ENCODE measurements around the gene FTO. TPM values are rescaled to one million over a fixed set of nuclear protein-coding genes. Genes with fewer than 3 reads are reported as not detected.

FTO gene
- polyA plus RNA-seq, 1 experiment = 135 TPM

- H3K9me3 ChIP-seq (ENCODE audit: control insufficient read depth, insufficient read depth, low read length) = no peaks in the 10 kb centered on the region
- ChIA-PET CTCF (no interaction called here), POLR2A (no interaction called here)
- no peak overlapping the region for H3K27ac ChIP-seq (ENCODE audit: low read depth, low read length)
- TF ChIP-seq CTCF (IDR thresholded peaks at IDR 0.05; ENCODE audit: low read depth, low read length) = no peak
- H3K27me3 ChIP-seq (ENCODE audit: control insufficient read depth, insufficient read depth, low read length) = no peaks in the 10 kb centered on the region
- no peak for DNase-seq (ENCODE audit: low read depth, low spot score)
- H3K4me3 ChIP-seq (ENCODE audit: low read depth, low read length) = no peak overlapping the region
Measured at GRCh38 chr16:54051821-54052220, 347.9 kb downstream of the FTO start.

GRCh38 chr16:54052271-54052670, 348.3 kb downstream of the FTO start:
- TF ChIP-seq CTCF (IDR thresholded peaks at IDR 0.05; ENCODE audit: low read depth, low read length) = no peak
- Histone ChIP-seq H3K9me3 (ENCODE audit: control insufficient read depth, insufficient read depth, low read length) (no peaks in the 10 kb centered on the region), H3K27ac (ENCODE audit: low read depth, low read length) (no peak overlapping the region), H3K27me3 (ENCODE audit: control insufficient read depth, insufficient read depth, low read length) (no peaks in the 10 kb centered on the region), H3K4me3 (ENCODE audit: low read depth, low read length) (no peak overlapping the region)
- ChIA-PET POLR2A (no interaction called here), CTCF (no interaction called here)
- no peak for DNase-seq (ENCODE audit: low read depth, low spot score)

- H3K27ac ChIP-seq (ENCODE audit: low read depth, low read length) = no peak overlapping the region
- H3K27me3 ChIP-seq (ENCODE audit: control insufficient read depth, insufficient read depth, low read length) = no peaks in the 10 kb centered on the region
- H3K4me3 ChIP-seq (ENCODE audit: low read depth, low read length) = no peak overlapping the region
- TF ChIP-seq CTCF (IDR thresholded peaks at IDR 0.05; ENCODE audit: low read depth, low read length) = no peak
- CTCF ChIA-PET = interaction anchor here (0.6 kb wide), 1 partner anchor 14 kb away, joined by 3 read pairs; no protein-coding TSS in a partner anchor
- DNase-seq (ENCODE audit: low read depth, low spot score) = no peak
- no peaks in the 10 kb centered on the region for H3K9me3 ChIP-seq (ENCODE audit: control insufficient read depth, insufficient read depth, low read length)
- POLR2A ChIA-PET = no interaction called here
Measured at GRCh38 chr16:54053891-54054820, 350.2 kb downstream of the FTO start.

GRCh38 chr16:54055191-54055590, 351.2 kb downstream of the FTO start:
- no peak for TF ChIP-seq CTCF (IDR thresholded peaks at IDR 0.05; ENCODE audit: low read depth, low read length)
- CTCF ChIA-PET = no interaction called here
- Histone ChIP-seq H3K4me3 (ENCODE audit: low read depth, low read length) (no peak overlapping the region), H3K27ac (ENCODE audit: low read depth, low read length) (no peak overlapping the region), H3K27me3 (ENCODE audit: control insufficient read depth, insufficient read depth, low read length) (no peaks in the 10 kb centered on the region), H3K9me3 (ENCODE audit: control insufficient read depth, insufficient read depth, low read length) (no peaks in the 10 kb centered on the region)
- no peak for DNase-seq (ENCODE audit: low read depth, low spot score)
- POLR2A ChIA-PET = no interaction called here

GRCh38 chr16:54055864-54056263, 351.9 kb downstream of the FTO start:
- H3K27ac ChIP-seq (ENCODE audit: low read depth, low read length) = no peak overlapping the region
- DNase-seq (ENCODE audit: low read depth, low spot score) = no peak
- POLR2A ChIA-PET = no interaction called here
- no peaks in the 10 kb centered on the region for H3K27me3 ChIP-seq (ENCODE audit: control insufficient read depth, insufficient read depth, low read length)
- no peak overlapping the region for H3K4me3 ChIP-seq (ENCODE audit: low read depth, low read length)
- CTCF ChIA-PET = no interaction called here
- TF ChIP-seq CTCF (IDR thresholded peaks at IDR 0.05; ENCODE audit: low read depth, low read length) = no peak
- no peaks in the 10 kb centered on the region for H3K9me3 ChIP-seq (ENCODE audit: control insufficient read depth, insufficient read depth, low read length)

Measured in AG04450 (cell line).